Activated CD4-positive, alpha-beta T cell treated with anti-CD3 and anti-CD28 coated beads for 4 hours (primary cell): ENCODE measurements around the gene DNAJC9.

Source experiments
- DNase-seq, 2 donors: peaks; one replicate each; pipeline ENCODE4 v3.0.0-alpha.2; 2020

Gene DNAJC9

DNA sequence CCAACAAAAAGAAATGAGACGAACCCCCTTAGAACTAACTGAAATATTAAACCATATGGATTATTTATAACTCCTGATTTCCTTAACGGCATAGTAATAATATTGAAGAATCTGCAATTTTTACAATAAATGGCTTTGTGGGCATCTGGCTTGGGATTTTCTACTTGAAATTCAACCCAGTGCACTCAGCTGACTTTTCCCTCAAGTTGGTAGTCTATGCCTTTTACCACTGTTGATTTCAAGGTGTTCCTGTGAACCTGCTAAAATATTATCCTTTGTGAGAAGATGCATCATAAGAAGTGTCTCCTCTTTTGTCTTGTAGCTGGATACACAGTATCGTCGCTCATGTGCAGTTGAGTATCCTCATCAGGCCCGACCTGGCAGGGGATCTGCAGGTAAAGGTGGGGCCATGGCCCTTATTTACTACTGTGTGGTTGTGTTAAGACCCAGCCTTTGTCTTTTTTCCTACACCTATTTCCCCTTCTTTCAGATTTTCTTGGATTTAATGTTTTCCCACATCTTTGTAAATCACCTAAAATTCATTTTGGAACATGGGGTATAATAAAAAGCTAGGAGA is 8.0 kb downstream of the DNAJC9 start:
- no peak for DNase-seq

DNA sequence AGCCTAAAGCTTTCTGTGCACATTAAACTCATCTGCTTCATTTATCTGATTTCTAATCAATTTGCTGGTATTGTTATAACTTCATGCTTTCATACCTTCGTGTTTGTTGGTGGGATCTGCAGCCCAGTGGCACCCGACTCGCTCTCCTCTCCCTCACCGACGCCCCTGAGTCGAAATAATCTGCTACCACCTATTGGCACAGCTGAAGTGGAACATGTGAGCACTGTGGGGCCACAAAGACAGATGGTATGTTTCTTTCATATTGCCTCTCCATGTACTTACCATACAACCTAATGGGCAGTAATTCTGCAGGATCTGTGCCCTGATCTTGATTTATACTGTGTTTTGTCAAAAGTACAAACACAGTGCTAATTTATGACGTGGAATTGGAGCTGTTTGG is 12.4 kb downstream of the DNAJC9 start:
- no peak for DNase-seq

DNA sequence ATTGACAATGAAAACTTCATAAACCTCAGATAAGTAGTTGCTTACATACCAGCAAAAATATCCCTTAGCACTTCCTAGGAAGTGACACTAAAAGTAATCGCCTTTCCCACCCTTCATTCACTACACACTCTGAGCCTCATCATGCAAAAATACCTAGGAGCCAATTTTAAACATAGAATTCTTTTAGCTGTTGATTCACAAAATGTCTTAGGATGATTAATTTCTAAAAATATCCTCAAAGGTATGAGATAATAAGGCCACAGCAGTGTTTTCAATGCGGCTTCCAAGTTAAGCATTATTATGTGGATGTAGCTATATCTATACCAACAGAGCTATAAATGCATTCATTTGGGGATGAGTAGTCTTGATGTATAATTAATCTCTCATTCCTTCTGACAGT is 13.2 kb downstream of the DNAJC9 start:
- no peak for DNase-seq

DNA sequence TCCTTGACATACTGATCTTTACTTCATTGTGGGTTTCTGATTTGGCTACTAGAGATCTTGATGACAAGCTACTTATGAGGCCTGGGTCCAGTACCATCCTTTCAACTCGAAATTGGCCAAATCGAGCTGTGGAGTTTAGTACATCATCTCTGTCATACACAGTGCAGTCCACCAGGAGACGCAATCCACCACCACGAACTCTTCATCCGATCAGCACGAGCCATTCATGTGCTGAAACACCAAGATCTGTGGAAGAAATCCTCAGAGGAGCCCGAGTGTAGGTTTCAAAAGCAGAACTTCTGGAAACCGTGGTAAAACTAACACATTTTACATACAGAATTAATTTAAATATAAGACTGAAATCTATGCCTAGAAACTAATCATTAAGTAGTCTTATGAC is 14.2 kb downstream of the DNAJC9 start:
- DNase-seq, result no peak

DNA sequence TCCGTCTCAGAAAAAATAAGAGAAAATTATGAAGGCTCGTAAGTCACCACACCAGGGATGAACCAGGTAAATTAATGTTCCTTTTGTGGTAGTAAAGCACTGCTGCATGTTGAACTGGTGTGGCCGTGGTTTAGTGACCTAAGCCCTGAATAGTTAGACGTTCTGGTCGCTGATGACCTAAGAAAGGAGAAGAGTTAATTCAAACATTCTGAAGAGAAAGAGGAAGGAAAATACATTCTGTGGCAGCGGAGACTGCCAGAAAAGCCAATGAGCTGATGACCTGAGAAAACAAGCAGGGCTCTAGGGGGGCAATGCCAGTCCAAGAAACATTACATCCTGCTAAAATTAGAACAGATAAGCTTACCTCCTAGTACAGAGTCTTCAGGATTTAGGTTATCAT is 17.5 kb downstream of the DNAJC9 start:
- no peak for DNase-seq

DNA sequence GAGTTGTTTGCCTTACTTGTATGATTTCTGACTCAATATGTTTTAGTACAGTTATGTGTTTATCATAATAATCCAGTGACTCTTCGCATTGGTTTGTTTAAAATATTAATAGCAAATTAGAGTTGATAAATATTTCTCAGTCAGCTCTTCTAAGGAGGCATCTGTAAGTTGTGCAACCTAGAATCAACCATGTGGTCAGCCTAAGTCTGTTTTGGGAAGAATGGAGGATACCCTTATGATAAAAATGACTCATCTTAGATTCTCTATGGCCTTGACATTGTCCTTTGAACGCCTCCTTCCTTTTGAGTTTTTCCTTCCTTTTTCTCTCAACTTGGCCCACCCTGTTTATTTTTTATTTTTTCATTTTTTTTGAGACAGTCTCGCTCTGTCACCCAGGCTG is 18.8 kb downstream of the DNAJC9 start:
- DNase-seq, result no peak

DNA sequence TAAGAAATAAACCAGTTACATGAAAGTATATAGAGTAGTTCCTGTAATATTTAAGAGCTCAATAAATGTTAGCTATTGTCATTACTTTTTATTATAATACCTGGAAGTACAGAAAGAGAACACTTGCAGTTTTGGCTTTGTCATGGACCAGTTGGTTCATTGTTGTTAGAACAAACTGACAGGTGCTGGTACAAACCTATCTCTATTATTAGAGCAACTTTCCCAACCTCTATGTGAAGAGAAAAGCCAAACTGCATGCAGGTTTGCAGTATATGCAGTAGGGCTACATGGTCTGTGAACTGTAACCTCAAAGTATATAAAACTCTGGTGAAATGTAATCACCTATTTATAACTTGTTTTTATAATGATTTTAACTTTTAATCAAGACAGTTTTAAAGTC is 20.4 kb downstream of the DNAJC9 start:
- no peak for DNase-seq

DNA sequence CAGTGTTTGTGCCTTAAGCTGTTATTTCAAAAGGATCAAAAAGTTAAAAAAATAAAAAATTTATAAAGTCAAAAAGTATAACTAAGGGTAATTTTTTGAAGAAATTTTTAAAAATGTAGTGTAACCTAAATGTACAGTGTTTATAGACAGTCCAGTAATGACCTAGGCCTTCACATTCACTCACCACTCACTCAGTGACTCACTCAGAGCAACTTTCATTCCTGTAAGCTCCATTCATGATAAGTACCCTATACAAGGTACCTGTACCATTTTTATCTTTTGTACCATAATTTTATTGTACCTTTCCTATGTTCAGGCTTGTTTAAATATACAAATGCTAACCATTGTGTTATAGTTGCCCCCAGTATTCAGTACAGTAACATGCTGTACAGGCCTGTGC is 21.5 kb downstream of the DNAJC9 start:
- DNase-seq, result no peak

DNA sequence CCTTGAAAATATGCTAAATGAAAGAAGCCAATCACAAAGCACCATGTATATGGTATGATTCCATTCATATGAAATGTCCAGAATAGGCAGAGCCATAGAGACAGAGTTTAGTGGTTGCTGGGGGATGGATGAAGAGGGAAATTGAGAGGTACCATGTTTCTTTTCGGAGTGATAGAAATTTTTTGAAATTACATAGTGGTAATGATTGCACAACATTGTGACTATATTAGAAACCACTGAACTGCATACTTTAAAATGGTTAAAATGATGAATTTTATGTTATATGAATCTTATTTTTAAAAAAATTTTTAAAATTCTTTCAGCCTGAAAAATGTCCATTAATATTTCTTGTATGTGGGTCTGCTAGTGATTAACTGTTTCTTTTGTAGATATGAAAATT is 26.1 kb downstream of the DNAJC9 start:
- no peak for DNase-seq

DNA sequence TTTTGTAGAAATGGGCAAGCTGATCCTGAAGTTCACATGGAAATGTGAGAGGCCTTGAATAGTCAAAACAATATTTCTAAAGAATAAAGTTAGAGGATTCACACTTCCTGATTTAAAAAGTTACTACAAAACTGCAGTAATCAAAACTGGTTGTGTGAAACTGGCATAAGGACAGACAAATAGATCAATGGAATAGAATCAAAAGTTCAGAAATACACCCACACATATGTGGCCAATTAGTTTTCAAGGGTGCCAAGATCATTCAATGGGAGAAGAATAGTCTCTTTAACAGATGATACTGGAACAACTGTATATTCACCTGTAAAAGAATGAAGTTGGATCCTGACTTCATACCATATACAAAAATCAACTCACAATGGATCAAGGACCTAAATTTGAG is 27.7 kb downstream of the DNAJC9 start:
- no peak for DNase-seq

DNA sequence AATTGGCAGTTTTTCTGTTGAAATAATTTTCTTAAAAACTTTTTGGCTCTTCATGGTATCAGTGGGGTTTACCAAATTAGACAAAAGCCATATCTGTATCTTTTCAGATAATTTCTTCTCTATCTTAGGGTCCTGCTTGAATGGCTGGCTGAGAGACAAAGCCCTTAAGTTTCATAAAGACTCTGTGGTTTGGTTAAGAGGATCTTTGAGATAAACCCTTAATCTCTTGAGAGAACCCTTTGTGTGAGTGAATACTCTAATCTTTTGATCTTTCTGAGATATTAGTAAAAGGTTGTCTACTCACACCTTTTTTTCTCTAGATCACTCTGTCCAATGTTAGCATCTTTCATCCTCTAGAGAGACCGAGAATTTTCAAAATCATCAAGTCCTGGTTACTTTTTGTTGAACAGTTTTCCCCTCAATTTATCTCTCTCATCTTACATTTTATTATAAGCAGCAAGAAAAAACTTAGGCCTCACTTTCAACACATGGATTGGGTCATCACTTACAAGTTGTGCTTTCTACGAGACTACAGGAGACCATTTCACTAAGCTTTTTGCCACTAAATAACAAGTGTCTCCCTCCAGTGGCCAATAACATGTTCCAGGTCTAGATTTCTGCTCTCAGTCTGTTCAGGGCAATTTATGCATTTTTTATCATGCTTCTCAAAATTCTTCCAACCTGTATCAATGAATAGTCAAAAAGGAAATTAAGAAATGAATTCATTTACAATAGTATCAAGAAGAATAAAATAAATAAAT is 28.4 kb downstream of the DNAJC9 start:
- no peak for DNase-seq

DNA sequence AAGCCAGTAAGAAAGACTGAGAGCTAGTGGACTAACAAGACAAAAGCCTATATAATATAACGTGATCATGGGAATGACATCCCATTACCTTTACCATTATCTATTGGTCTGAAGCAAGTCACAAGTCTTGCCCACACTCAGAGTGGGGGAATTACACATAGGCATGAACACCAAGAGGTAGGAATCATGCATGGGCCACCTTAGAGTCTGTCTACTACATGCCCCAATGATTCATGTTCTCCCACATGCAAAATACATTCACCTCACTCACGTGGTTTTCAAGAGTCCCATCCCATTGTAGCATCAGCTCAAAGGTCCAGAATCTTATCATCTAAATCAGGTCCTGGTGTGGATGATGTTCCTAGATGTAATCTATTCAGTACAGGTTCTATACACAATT is 29.4 kb downstream of the DNAJC9 start:
- DNase-seq, result no peak

DNA sequence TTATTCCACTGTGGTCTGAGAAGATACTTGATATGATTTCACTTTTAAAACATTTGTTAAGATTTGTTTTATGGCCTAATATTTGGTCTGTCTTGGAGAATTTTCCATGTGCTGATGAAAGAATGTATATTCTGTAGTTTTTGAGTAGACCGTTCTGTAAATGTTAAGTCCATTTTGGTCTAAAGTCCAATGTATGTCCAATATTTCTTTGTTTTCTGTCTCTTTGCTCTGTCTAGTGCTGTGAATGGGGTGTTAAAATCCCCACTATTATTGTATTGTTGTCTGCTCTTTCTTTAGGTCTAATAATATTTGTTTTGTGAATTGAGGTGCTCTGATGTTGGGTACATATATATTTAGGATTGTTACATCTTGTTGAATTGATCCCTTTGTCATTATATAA is 31.3 kb downstream of the DNAJC9 start:
- DNase-seq, result no peak

DNA sequence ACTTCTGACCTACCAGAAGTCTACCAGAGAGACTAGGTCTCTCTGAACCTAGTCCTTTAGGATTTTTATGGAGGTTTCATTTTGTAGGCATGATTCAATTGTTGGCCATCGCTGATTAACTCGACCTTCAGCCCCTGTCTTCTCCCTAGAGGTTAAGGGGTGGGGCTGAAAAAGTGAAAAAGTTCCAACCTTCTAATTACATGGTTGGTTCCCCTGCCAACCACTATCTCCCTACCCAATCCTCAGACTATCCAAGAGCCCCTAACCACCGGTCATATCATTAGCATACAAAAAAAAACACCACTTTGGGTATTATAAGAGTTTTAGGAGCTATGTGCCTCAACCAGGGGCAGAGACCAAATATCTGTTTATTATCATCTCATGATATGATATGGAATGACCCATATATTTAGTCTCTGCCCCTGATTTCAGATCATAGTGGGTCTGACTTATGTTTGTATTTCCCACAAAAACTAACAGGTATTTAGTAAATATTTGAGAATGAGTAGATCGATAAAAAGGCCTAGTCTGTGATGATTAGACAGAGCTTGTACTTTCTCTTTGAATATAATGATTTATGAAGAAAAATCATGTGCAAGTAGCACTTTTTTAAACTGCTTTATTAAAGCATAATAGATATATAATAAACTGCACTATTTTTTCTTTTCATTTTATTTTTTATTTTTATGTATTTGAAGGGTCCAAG is 35.8 kb downstream of the DNAJC9 start:
- no peak for DNase-seq

DNA sequence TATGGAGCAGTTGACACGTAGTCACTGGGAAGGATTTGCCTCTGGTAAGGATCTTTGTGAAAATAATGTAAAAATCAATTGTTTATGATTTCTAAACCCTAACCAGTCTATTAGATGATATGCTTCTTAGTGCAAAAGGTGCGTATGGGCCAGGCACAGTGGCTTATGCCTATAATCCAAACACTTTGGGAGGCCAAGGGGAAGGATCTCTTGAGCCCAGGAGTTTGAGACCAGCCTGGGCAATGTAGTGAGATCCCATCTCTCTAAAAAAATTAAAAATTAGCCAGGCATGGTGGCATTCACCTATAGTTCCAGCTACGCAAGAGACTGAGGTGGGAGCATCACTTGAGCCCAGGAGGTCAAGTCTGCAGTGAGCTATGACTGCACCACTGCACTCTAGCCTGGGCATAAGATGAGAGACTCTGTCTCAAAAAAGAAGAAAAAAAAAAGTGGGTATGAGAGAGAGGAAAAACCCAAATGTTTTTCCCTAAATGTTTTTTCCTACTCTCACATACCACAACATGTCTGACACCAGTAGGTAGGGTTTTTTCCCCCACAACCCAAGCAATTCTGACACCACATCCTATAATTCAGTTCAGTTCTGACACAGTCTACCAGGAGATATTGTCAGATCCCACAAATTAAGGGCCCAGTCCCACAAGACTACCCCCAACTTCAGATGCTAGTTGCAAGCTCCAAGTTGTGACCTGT is 36.5 kb downstream of the DNAJC9 start:
- no peak for DNase-seq

DNA sequence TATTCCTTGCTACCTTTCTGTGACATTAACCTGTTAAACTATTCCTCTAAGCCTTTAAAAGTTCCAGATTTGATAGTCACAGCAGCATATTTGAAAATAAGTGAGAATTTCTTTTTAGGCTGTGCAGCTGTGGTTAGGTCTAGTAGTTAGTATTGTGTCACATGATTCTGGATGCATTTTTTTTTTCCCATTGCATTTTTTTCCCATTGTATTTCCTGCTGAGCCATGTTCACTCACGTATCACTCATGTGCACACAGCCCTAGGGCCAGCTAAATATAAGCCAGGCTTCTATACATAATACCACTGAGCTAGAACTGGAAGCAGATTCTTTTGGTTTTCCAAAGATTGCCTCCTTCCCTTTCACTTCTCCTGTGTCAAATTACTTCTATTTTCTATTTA is 37.4 kb downstream of the DNAJC9 start:
- DNase-seq, result no peak

DNA sequence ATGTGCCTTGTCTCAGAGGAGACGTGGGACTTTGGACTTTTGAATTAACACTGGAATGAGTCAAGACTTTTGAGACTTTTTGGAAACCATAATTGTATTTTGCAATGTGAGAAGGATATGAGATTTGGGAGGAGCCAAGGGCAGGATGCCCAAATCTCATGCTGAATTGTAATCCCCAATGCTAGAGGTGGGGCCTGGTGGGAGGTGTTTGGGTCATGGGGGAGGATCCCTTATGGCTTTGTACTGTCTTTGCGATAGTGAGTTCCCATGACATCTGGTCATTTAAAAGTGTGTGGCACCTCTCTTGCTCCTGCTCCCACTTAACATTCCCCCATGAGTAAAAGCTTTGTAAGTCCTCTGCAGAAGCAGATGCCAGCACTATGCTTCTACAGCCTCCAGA is 39.2 kb downstream of the DNAJC9 start:
- DNase-seq, result no peak

DNA sequence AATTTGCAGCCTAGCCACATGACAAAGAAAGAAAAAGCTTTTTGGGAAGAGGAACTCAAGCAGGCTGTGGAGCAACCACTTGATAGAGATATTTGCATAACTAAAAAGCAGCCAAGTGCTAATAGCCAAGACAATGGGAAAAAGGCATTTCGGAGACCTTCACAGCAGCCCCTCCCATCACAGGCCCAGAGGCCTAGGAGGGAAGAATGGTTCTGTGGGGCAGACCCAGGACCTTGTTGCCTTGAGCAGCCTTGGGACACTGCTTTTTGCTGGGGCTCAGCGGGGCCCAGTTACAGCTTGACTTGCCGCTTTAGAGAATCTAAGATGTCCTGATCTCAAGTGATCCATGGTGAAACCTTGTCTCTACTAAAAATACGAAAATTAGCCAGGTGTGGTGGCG is 40.7 kb downstream of the DNAJC9 start:
- DNase-seq, result no peak

DNA sequence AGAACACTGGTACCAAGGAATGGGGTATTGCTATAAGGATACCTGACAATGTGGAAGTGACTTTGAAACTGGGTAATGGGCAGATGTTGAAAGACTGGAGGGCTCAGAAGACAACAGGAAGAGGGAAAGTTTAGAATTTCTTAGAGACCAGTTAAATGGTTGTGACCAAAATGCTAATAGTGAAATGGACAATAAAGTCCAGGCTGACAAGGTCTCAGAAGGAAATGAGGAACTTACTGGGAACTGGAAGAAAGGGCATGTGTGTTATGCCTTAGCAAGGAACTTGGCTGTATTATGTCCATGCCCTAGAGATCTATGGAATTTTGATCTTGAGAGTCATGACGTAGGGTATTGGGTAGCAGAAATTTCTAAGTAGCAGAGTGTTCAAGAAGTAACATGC is 41.2 kb downstream of the DNAJC9 start:
- DNase-seq, result no peak

DNA sequence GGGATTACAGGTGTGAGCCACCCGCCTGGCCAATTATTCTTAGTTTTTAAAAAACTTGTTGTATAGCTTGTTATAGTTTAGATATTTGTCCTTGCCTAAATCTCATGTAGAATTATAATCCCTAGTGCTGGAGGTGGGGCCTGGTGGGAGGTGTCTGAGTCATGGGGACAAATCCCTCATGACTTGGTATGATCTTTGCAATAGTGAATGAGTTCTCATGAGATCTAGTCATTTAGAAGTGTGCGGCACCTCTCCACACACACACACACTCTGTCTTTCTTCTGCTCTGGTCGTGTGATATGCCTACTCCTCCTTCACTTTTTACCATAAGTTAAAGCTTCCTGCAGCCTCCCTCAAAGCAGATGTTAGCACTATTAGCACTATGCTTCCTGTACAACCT is 42.0 kb downstream of the DNAJC9 start:
- no peak for DNase-seq
